IPS-NIHi11 (cell line): ENCODE measurements around the gene VWF.
A peak's percentile ranks its signal among the peaks of the same experiment; 100 is the strongest.
"Not testable (repeated sequence)": the region's sequence is repeated elsewhere in the genome, so short reads cannot be mapped to it uniquely, and the experiment has no call there.

ENCODE experiments used
- DNase-seq: peaks from one replicate; pipeline ENCODE4 v3.0.0; 2012; ENCODE audit warnings: mixed read lengths, low spot score

VWF gene

DNA sequence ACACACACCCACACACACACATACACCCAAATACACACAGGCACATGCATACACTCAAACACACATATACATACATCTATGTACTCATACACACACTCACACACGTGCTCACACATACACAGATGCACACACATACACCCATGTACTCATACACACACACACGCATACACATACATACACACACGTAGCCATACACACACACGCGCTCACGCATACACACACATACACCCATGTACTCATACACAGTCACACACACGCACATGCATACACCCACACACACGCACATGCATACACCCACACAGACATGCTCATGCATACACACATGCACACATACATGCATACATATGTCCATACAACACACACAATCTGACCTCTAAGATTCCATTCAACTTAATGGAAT is 91.7 kb downstream of the VWF start:
- no peak for DNase-seq

DNA sequence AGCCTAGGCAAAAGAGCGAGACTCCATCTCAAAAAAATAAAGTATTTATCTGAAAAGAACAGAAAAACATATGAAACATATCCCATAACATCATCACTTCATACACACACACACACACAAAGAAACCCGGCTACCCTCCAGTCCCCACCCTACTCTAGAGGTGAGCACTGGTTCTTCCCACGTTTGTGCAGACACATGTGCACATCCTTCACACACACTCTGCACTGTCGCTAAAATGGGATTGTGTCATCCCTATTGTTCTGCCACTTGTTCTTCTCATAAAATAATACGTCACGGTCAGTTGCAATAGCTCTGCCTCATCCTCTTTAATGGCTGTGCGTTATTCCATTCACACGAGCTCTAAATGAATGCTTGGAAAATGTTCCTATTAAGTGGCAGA is 93.5 kb downstream of the VWF start:
- no peak for DNase-seq

DNA sequence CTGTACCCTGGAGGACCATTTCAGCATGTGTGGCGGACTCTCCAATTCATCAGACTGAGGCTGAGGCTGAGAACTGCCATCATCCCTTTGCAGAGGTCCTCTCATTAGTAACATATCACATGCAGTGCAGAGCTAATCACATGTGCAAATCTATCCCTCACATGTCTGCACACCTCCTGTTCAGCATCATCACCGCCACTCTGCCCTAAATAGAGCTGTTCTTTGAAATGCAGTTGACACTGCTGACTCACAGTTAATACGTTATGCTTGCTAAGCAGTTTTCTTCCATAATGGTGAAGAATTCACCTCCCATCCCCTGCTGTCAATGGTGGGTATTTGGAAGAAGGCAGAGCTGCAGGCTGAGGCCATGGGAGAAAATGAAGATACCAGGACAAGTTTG is 94.4 kb downstream of the VWF start:
- no peak for DNase-seq

DNA sequence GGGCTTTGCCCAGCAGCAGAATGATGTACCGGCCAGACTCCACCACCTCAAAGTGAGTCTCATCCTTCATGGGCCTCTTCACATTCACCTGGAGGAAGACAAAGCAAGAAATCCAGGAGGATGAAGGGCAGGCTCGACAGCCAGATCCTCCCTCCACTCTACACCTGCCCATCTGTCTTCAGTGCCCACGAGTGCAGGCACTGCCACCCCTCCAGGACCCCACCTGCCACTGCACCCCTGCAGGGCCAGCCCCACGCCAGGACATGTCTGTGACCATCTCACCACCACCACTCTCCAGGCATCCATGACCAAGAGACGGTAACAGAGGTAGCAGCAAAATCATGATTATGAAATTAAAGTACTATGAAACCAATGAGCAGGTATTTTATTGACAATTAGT is 95.1 kb downstream of the VWF start:
- DNase-seq, result no peak

DNA sequence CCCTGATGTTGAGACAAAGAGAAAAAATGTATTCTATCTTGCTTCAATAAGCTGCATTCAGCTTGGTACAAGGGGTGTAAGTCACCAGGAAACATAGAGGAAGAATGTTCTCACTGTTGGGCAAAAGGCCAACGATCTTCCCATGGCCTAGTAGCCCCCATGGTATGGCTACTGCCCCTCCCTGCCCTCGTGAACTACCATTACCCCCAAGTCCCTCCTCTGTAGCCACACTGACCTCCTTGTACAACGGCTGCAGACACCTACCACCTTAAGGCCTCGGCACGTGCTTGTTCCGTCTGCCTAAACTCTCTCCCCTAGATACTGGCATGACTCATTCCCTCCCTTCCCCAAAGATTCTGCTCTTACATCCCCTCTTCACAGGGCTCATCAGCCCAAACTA is 97.5 kb downstream of the VWF start:
- DNase-seq, result no peak

DNA sequence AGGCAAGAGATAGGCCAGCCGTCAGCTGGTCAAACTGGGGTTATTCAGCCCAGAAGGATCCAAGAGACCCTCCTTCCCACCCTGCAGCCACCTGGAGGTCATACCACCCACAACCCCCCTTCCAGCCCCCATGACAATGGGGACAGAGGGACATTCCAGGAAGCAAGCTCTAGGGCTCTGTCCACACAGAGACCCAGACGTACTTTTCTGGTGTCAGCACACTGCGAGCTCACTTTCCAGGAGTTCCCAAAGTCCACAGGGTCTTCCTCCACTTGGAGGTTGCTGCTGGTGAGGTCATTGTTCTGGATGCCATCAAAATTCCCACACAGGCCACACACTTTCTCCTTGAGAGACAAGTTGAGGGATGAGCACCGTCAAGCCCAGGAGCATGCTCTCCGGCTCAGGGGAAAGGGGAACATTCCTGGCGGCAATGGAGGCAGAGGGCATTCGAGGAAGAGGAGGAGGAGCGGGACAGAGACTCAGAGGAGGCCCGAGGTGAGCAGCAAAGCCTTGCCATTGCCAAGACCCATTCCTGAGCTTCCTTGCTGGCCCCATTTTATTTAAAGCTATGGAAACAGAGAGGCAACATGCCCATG is 98.7 kb downstream of the VWF start:
- DNase-seq, result not testable (repeated sequence)

DNA sequence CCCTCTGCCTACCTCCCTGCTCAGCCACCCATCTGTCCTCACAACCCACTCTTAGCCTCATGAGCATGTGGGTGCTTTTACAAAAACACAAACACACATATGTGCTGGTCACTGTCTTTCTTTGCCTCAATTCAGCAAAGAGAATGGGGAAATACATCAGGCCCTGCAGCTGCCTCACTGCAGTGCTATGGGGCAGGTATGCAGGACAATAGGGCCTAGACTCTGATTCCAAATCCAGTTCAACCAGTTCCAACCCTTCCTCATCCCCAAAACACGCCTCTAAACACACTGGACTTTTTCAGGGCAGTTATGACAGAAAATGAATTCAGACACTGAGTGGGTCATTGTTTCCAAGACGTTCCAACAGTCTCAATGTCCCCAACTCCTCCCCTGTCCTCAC is 100.4 kb downstream of the VWF start:
- not testable (repeated sequence) for DNase-seq

DNA sequence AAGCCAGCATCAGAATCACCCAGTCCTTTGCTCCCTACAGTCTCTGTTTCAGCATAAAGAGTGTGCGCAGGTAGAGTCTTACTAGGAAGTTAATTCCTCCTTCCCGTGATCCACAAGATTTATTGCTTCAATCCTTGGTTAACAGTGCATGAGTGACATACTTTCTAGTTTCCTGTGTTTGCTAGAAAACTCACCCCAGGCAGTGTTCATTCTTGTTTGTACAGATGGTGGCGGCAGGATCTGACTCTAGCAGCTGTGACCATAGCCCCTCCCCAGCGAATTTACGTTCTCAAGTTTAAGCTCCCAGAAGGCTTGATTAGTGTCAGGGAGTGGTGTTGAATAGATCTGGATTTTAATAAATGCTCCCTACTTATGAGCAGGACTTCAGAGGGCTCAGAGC is 103.5 kb downstream of the VWF start:
- no peak for DNase-seq

DNA sequence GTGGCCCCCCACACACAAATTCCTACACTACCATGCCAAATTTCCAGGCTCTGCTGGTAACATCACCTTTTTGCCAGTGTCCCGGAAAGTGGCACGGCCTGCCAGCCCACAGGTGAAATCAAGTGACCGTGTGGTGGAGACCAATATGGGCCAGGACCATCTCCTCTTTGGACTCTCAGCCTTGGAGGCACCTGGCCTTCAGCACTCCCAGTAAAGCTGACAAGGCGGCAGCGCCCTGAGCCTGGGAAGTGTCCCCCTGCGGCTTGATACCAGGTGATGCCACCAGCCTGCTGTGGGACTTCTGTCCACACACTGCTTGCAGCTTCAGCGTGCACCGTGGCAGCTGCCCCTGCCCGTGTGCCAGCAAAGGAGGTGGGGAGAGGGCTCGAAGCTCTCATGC is 104.0 kb downstream of the VWF start:
- not testable (repeated sequence) for DNase-seq

DNA sequence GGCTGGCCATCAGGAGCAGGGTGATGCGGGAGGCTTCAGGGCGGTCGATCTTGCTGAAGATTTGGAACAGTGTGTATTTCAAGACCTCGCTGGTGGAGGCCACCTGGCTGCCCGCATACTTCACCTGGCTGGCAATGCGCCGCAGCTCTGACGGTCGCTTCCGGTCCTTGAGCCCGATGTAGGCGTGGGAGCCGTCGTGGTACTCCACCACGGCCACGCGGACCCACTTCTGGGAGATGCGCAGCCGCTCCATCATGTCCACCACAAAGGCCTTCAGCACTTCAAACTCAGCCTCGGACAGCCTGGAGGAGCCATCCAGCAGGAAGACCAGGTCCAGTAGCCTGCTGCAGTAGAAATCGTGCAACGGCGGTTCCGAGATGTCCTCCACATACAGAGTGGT is 105.2 kb downstream of the VWF start:
- DNase-seq, result not testable (repeated sequence)

DNA sequence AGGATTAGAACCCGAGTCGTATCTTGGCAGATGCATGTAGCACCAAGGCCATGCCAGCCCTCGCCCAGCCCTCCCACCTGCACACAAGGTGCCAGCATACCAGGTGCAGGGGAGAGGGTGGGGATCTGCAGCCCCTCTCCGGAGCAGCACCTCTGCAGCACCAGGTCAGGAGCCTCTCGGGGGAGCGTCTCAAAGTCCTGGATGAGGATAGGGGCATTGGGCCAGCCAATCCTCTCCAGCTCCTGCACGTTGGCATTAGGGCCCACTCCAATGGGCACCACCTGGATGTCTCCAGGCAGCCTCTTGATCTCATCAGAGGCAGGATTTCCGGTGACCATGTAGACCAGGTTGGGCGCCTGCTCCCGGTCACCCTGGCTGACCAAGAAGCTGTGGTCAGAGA is 106.2 kb downstream of the VWF start:
- DNase-seq, result no peak

DNA sequence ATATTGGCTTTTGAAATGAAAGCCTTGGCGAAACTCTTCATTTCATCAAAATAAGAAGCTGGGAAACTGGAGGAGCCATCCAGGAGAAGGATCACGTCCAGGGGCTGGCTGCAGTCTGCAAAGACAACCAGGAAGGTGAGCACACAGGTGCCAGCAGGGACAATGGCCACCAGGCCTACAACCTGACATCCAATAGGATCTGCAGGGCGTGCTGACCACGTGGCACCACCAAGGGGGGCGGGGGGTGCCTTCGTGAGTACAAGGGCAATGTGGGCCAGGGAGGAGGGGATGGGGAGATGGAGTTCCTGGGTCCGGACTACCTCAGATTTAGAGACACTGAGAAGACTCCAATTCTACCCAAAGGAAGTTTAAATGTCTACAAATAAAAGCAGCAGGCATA is 107.7 kb downstream of the VWF start:
- no peak for DNase-seq

DNA sequence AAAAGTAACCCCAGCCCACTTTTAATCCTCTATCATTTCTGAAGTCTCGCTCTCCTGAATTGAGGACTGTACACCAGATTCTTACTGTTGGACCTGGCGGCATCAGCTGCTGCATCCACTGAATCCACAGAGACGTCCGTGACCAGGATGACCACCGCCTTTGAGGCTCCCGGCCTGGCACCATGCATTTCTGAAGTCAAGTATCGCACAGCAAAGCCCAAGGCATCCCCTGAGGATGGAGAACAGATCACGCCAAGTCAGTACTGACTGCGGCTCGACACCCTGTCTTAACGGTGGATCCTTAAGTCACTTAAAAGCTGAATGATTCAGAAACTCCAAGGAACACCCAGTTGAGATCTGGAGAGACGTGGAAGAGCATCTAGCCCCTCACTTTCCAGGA is 108.5 kb downstream of the VWF start:
- not testable (repeated sequence) for DNase-seq

DNA sequence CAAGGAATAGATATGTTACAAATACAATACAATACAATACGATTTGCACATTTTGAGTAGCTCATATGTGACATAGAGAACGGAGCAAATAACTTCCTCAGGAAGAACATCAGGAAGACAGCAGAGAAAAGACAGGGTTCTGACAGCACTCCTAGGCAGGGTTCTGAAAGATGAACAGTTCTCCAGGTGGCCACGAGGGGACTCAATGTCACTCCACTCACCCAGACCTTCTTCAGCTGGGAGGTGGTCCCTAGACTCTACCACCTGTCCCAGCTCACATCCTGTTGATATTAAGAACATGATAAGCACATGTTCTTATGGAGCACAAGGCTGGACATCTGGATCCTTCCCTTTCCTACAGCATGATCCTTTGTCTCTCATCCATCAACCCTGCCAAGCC is 109.2 kb downstream of the VWF start:
- not testable (repeated sequence) for DNase-seq

DNA sequence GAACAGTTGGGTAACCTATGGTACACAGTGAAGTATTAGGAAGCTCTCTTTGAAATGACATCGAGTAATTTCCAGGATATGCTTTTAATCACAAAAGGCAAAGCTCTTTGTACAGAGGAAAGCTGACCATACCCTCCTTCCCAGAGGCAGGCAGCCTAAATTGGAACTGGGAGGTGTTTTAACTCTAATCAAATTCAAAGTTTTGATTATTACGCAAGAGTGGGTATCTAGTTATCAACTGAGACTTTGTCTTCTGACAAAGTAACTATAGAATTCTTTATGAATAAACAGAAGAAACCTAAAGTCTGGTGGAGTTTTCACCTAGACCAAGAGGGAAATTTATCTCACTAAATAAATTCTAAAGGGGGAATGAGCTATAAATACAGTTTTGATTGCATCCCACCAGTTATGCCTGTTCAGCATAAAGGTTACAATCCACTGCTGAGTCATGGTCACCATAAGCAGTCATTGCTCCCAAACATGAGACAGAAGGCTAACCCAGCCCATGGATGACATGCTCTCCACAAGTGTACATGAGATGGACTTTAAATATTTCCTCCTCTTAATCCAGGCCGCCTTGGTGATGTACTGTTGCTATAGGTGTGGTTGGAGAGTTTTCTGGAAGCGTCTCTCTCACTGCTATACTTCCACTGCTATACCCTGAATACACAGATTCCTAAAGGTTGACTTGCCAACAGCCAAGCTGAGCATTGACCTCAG is 113.7 kb downstream of the VWF start:
- DNase-seq, result not testable (repeated sequence)

DNA sequence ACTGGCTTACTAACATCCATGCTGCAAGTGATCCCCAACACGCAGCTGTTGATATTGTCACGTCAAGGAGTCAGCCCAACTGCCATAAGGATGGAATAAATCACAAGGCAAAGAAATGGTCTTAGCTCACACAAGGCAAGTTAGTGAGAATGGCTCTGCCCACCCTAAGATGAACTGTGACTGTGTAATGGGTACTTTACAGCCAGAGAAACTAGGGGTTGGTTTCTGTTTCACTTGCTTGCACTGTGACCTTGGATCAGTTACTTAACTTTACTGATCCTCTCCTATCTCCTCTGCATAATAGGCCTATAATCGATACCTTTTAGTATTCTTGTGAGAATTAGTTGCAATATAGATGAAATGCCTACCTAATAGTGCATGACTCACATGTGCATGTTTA is 127.2 kb downstream of the VWF start:
- no peak for DNase-seq

DNA sequence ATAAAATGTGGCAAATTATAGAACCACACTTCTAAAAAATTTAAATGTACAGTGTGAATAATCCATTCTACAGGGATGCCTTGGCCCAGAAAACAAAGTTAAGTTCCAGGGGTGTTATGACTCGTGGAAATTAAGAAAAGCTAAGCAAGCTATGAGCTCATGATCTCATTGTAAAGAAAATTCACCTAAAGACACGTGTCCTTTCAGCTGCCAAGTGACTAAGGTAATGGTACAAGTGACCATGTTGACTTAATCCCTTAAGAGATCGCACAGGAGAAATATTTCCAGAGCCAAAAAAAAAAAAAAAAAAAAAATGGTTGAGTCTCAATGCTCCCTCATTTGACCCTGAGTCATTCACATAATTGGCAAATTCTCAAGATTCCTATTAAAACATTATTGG is 128.0 kb downstream of the VWF start:
- no peak for DNase-seq

DNA sequence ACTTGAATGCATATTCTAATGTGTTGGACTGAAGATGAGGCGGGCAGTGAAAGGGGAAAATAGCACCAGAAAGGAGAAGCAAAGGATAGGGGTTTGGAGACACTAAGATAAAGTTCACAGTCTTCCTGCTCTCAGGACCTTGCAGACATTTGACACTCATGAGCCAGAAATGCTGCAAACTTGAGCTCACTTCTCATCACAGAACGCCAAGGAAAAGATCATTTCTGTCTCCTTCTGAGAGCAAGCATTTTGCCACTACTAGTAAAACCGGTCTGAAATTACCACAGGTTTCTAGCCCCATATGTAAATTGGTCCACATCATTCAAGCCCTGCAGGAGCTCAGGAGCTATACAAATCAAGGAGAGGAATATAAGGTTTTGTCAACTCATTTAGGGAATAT is 134.8 kb downstream of the VWF start:
- DNase-seq, result no peak

DNA sequence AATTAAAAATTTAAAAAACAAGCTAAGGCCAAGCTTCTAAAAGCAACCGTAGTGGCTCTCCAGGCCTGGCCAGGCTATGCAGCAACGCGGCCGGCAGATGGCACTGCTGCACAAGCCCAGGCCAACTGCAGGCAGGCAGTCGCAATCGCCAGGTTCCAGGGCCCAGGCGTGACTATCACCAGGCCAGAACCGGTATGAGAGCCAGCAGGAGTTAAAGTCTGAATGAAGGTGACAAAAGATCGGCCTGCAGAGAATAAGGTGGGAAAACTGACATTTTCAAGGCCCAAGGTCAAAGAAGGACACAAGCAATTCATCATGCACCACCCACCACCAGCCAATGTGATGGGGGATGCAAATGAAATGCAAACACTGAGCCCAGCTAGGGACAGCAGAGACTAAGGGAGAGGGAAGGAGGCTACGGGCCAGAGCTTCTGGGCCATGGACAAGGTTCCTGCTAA is 135.8 kb downstream of the VWF start:
- DNase-seq, result peak; percentile 91

DNA sequence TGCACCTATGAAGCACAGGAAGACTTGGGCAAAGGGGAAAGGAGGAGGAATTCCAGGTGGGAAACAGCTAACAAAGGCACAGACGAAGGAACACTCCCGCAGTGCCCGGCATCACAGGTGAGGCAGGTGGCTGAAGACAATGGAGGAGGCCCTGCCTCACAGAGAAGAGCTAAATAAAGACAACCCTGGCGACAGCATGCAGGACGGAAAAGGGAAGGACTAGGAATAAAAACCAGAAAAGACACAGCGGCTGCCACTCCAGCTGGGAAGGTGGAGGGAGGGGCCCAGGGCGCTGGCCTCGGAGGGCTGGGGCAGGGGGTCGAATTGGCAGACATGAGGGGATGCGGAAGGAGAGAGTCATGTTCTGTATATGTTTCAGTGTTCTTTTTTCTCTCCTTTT is 136.4 kb downstream of the VWF start:
- no peak for DNase-seq

DNA sequence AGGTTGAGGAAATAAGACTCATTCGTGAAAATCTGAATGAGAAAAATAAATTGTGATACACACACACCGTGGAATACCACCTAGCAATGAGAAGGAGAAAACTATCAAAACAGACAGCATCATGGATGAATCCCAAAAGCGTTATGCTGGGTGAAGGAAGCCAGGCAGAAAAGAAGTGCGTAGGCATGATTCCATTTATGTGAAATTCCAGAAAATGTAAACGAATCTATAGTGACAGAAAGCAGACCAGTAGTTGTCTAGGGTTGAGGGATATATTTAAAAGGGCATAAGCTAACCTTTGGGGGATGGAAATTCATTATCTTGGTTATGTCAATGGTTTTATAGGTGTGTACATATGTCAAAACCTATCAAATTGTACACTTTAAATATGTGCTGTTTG is 136.9 kb downstream of the VWF start:
- no peak for DNase-seq

DNA sequence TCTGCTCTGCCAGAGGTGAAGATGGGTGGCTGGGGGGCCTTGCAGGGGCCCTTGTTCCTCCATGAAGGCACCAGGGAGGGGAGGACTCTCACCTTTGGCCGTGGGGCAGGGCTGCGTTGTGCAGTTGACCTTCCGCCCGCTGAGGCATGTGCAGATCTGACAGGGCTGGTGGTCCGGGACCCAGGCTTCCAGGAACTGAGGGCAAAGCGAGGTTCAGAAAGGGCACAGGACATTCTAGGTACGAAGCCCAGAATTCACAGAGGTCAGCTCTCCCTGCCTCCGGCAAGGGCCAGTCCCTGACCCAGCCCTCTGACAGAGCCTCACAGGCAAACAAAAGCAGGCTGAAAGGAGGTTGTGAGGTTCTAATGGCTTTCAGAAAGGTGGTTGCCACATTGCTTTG is 139.0 kb downstream of the VWF start:
- DNase-seq, result no peak

DNA sequence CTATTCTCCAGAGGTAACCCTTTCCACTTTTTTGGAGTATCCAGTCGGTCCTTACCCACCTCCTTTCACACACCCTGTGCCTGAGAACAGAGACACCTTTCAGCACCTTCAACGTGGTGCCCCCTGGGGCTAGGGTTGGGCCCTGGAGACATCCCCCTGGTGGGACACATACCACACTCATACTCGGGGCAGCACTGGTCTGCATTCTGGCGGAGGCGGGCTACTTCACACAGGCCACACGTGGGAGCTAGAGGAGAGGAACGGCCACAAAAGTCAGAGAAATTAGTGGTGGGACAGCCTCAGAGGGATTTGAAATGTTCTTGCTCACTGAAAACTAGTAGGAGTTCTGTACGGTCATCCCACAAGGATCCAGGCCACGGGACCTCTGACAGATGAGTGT is 139.6 kb downstream of the VWF start:
- no peak for DNase-seq

DNA sequence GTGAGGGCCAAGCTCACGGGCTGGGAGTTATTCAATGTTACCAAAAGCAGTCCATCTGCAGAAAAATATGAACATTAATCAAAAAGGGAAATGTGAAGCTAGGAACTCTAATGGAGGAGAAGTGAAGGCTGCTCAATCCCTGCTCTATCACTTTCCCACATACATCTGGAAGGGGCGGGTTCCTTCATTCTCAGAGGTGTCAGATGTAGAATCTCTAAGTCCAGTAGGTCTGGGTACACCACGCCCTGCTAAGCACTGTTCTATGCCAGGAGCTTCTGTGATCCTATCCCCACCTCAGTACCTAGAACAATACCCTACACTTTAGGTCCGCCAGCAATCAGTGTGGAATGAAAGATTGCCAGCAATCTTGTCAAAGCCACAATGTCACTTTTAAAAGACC is 142.4 kb downstream of the VWF start:
- DNase-seq, result no peak
